ENCODE data around the gene ZNF423. TPM values are rescaled to one million over a fixed set of nuclear protein-coding genes. Genes with fewer than 3 reads are reported as not detected.

The ZNF423 gene
- total RNA-seq, 1 donor from 2014 or later, result 49.8 TPM

DNA sequence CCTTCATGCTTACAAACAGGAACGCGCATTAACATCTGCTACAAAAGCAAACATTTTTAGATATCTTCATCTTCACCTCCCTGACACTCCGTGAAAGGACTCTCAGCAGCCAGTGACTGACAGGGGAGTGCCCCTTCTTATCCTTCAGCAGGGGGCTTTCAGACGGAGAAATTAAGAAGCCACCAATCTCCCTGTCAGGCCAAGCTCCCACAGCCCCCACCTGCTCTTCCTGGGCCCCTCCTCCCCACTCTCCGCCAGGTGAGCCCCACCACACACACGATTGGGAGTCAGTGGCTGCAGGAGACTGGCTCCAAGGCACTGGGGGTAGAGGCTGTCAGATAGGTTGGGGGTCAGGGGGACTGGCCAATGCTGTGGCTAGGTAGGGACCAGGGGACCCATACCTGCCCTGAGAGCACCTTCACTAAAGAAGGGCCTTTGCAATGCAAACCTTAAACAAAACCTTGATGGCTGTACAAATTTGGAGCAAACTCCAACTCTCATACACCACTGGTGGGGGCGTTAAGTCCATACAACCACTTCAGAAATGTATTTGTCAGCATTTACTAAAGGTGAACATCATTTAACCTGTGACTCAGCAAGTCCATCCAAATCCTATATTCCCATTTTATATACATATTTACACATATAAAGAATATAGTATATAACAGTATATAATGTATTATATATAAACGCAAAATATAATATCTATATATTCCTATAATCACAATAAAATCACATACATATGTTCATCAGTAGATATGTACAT lies 232.2 kb downstream of the ZNF423 start:
- H3K27ac Mint-ChIP-seq, result no peak overlapping the region
- no peak for DNase-seq (ENCODE audit: low spot score, unreplicated experiment)
- no peak overlapping the region for H3K4me3 Mint-ChIP-seq (ENCODE audit: low read depth)
- TF ChIP-seq, protein P1, sequence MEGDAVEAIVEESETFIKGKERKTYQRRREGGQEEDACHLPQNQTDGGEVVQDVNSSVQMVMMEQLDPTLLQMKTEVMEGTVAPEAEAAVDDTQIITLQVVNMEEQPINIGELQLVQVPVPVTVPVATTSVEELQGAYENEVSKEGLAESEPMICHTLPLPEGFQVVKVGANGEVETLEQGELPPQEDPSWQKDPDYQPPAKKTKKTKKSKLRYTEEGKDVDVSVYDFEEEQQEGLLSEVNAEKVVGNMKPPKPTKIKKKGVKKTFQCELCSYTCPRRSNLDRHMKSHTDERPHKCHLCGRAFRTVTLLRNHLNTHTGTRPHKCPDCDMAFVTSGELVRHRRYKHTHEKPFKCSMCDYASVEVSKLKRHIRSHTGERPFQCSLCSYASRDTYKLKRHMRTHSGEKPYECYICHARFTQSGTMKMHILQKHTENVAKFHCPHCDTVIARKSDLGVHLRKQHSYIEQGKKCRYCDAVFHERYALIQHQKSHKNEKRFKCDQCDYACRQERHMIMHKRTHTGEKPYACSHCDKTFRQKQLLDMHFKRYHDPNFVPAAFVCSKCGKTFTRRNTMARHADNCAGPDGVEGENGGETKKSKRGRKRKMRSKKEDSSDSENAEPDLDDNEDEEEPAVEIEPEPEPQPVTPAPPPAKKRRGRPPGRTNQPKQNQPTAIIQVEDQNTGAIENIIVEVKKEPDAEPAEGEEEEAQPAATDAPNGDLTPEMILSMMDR (IDR thresholded peaks at IDR 0.05; ENCODE audit: unreplicated experiment), result no peak
- H3K27me3 Mint-ChIP-seq, result no peaks in the 10 kb centered on the region
- peaks cover 5% of the 10 kb centered on the region for H3K36me3 Mint-ChIP-seq (ENCODE audit: insufficient read depth)
- H3K4me1 Mint-ChIP-seq (ENCODE audit: low read depth), result peaks cover 10% of the 10 kb centered on the region
- H3K9me3 Mint-ChIP-seq (ENCODE audit: low read depth), result no peaks in the 10 kb centered on the region

DNA sequence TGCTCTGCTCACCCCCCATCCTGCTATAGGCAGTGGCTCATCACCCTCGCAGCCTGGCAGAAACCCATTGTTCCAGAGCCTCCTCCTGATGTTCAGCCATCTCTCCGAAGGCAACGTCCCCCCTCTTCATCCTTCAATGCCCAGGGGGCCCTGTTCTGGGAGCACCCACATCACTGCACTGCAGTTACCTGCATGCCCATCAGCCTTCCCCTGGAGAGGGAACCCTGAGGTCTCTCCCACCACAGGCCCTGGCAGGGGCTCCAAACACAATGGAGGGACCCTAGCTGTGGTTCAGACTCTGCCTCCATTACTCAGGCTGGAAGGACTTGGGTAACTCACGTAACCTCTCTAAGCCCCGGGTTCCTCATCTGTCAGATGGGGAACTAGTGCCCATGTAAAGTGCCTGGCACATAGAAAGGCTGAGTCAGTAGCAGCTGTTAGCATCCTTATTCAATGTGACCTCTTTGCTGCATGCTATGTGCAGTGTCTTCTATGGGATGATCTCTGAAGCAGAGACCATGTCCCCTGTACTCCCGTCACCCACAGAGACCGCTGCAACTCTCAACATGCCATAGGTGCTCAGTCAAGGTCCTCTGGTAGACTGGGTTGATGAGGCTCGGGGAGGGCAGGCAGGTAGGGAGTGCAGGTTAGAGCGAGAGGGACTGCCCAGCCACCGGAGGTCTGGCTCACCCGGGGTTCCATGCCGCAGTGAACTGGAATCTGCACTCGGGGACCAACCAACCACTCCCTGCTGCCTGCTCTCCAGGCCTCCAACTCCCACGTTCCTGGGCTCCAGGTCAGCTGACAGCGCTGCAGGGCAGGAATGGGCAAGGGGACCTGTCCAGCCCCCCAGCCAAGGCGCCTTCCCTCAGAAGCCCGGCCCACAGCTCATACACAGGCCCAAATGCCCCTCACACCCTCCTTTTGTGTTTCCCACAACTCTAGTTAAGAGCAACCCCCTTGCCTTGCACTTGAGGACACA lies 233.2 kb downstream of the ZNF423 start:
- H3K4me1 Mint-ChIP-seq (ENCODE audit: low read depth), result peaks cover 10% of the 10 kb centered on the region
- peaks cover 5% of the 10 kb centered on the region for H3K36me3 Mint-ChIP-seq (ENCODE audit: insufficient read depth)
- no peak overlapping the region for H3K4me3 Mint-ChIP-seq (ENCODE audit: low read depth)
- no peaks in the 10 kb centered on the region for H3K27me3 Mint-ChIP-seq
- no peaks in the 10 kb centered on the region for H3K9me3 Mint-ChIP-seq (ENCODE audit: low read depth)
- TF ChIP-seq, protein P1 (IDR thresholded peaks at IDR 0.05; ENCODE audit: unreplicated experiment), result no peak
- H3K27ac Mint-ChIP-seq, result no peak overlapping the region
- DNase-seq (ENCODE audit: low spot score, unreplicated experiment), result no peak

DNA sequence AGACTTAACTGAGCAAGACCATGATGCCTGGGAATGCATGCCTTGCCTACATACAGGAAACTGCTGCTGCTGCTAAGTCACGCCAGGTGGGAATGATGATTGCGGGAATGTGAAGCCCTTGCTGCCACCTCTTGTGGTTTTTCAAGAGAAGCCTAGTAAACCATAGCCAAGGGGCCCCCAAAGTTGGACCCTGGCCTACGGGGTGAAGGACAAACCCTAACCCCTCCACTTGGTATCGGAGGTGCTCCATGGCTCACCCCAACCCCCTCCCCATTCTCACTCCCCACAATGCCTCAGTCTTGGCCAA lies 233.9 kb downstream of the ZNF423 start:
- Mint-ChIP-seq H3K9me3 (ENCODE audit: low read depth) (no peaks in the 10 kb centered on the region), H3K27me3 (no peaks in the 10 kb centered on the region), H3K4me3 (ENCODE audit: low read depth) (no peak overlapping the region), H3K36me3 (ENCODE audit: insufficient read depth) (peaks cover 5% of the 10 kb centered on the region), H3K27ac (no peak overlapping the region), H3K4me1 (ENCODE audit: low read depth) (peaks cover 10% of the 10 kb centered on the region)
- DNase-seq (ENCODE audit: low spot score, unreplicated experiment), result no peak
- TF ChIP-seq, protein P1 (IDR thresholded peaks at IDR 0.05; ENCODE audit: unreplicated experiment), result no peak

DNA sequence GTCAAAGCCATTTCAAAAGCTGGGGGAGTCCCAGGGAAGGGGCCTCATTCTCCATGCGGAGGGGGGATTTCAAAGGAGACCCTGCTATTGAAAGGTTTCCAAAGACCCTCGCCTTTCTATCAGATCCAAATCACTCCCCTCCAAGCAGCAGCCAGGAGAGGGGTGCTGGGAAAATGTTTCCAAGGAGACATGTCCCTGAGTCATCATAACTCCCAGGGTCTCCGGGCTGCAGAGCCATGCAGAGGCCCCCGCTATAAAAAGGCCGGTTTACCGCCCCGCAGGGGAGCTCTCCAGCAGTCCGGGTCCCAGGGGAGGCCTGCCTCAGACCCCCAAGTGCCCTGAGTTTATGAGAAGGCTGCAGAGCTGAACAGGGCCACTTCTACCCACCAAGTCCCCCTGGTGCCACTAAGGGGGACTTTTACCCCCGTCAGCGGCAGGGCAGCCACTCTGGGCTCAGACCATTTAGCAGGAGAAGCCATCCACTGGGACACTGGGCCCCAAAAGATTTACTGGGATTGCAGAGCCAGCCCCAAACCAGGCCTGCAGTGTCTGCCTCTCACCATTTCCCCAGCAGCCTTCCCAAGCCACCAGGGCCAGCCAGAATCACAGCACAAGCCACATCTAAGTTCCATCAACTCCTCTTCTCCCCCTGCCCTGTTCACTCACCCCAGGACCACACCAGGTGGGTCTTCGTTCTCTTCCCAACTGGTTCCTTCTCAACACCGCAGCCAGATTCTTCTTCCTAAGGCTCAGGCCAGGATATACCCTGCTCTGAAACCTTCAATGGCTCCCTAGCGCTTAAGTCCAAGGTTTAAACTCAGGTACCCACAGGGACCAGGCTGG lies 234.4 kb downstream of the ZNF423 start:
- Mint-ChIP-seq H3K27me3 (no peaks in the 10 kb centered on the region), H3K36me3 (ENCODE audit: insufficient read depth) (peaks cover 5% of the 10 kb centered on the region), H3K4me3 (ENCODE audit: low read depth) (no peak overlapping the region), H3K4me1 (ENCODE audit: low read depth) (peaks cover 10% of the 10 kb centered on the region), H3K9me3 (ENCODE audit: low read depth) (no peaks in the 10 kb centered on the region), H3K27ac (no peak overlapping the region)
- TF ChIP-seq, protein P1 (IDR thresholded peaks at IDR 0.05; ENCODE audit: unreplicated experiment), result no peak
- DNase-seq (ENCODE audit: low spot score, unreplicated experiment), result no peak

DNA sequence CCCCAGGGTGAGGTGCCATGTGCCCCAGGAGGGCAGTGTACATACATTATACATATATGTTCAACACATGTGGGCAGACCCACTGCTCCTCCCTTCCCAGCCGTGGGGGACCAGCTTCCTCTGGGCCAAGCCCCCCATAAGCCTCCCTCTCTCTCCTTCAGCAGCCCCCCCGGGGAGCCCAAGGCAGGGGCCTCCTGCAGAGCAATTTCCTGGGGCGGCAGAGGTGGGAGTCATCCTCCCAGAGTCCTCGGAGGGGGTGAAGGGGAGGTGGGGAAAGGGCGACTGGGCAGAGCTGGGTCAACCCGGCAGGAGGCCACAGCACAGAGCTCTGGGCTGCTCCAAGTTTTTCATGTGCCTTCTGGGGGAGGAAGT lies 235.1 kb downstream of the ZNF423 start:
- Mint-ChIP-seq H3K9me3 (ENCODE audit: low read depth) (no peaks in the 10 kb centered on the region), H3K4me1 (ENCODE audit: low read depth) (peaks cover 10% of the 10 kb centered on the region), H3K27ac (no peak overlapping the region), H3K27me3 (no peaks in the 10 kb centered on the region), H3K4me3 (ENCODE audit: low read depth) (no peak overlapping the region), H3K36me3 (ENCODE audit: insufficient read depth) (peaks cover 5% of the 10 kb centered on the region)
- TF ChIP-seq, protein P1 (IDR thresholded peaks at IDR 0.05; ENCODE audit: unreplicated experiment), result no peak
- no peak for DNase-seq (ENCODE audit: low spot score, unreplicated experiment)
